RCC 7860 (cell line): ENCODE measurements around the gene TNXB.
"Not testable (repeated sequence)": the region's sequence is repeated elsewhere in the genome, so short reads cannot be mapped to it uniquely, and the experiment has no call there.

ENCODE experiments used
- DNase-seq: peaks from one replicate; pipeline ENCODE4 v3.0.0-alpha.2; 2015; ENCODE audit warnings: low spot score
- FAIRE-seq: peaks from 2 replicates; lab custom pipeline; 2012; peaks lifted over from hg19 to GRCh38; lab: Jason Lieb, UNC

Gene TNXB

DNA sequence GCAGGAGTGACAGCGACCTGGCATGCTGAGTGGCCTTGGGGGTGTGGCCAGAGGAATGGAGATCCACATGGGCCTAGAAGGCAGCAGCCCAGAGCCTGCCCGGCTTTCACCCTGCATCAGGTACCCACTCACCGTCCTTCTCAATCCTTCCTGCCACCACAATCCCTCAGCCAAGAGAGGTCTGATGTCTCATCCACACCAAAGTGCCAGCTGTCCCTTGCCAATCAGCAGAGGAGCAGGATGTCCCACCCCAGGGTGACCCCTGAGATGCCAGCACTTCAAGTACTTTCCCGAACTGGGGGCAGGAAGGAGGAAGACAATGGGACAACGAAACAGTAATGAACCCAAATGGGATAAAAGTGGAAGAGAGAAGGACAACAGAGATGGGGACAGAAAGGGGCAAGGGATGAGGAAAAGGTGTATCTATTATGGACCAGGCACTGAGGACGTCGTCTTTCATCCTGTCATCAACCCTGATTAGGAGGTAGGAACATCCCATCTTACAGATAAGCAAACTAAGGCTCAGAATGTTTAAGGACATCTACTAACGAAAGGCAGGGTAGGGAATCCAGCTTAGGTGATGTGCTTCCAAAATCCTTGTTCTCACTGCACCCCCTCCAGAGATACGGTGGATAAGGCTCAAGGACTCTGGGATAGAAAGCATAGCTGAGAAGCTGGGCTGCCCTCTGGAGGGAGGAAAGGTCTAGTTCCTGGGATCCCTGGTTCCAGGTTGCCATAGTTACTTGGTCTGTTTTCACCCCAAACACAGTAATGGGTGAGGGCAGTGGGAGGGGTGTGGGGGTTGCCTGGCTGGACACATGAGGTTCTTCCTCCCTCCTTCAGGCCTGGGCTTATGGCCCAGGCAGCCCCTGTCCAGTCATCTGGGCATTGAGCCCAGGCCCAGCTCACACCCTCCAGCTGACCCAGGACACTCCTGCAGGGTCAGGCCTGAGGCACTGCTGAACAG is 4.5 kb upstream of the TNXB start:
- FAIRE-seq, result no peak
- peak; percentile 34 for DNase-seq

DNA sequence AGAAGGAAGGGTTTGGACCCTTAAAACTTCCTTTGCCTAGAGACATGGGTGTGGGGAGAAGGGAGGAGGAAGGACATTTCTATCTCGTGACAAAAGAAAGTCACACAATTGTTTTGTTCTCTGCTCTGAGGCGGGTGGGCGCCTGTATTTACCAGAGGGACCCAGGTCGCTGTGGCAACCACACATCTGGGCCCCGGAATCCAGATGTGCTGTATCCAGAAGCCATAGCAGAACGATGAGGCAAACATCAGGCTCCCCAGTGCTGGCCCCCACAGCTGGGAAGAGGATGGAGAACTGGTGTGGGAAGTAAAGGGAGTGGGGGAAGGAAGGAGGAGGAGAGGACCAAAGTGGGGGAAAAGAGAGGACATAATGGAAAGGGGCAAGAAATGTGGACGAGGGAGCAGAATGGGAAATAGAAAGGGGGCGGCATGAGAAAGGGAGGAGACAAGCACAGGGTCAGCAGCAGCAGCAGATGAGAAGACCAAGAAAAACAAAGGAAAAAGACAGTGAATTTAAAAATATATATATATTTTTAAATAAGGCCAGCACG is 3.4 kb upstream of the TNXB start:
- no peak for DNase-seq
- no peak for FAIRE-seq

DNA sequence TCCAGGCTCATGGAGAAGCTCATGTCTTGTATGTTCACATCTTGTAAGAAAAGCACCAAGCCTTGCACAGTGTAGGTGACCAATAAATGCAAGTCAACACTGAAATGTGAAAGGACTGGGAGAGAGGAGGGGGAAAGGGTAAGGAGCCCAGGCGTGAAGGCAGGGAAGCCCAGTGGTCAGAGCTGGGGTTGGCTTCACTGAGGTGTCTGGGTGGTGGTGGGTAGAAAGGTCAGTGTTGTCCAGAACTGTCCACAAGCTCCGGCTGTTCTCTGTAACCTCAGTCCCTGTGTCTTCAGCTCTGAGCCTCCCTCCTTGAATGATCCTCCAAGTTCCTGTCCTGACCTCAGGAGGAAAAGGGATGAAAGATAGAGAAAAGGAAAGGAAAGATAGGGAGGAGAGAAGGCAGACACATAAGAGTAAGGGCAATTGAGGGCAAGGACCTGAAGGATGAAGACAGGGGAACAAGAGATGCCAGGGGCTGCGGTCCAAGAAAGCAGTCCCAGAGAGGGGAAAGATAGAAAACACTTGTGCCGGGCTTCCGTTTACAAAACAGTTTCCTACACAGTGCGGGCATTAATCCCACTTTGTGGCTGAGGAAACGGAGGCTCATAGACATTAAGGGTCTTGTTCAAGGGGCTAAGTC is 2.4 kb upstream of the TNXB start:
- no peak for DNase-seq
- no peak for FAIRE-seq

DNA sequence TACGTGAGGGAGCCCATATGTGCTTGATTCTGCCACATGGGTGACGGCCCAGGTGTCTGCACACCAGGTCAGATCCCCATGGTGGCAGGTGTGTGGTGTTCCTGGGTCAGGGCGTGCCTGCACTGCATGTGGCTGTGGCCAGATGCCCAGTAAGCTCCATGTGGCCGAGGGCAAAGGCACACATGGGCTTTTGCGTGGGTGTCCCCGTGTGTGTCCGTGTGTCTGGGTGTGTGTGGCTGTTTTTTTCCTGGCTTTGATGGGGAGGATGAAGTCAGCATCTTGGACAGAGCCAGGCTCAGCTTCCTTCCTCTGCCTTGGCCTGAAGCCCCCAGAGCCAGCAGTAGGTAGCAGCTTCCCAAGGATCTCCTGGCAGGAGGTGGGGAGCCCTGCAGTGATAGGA is 1.5 kb upstream of the TNXB start:
- FAIRE-seq (no peak), DNase-seq (no peak)

DNA sequence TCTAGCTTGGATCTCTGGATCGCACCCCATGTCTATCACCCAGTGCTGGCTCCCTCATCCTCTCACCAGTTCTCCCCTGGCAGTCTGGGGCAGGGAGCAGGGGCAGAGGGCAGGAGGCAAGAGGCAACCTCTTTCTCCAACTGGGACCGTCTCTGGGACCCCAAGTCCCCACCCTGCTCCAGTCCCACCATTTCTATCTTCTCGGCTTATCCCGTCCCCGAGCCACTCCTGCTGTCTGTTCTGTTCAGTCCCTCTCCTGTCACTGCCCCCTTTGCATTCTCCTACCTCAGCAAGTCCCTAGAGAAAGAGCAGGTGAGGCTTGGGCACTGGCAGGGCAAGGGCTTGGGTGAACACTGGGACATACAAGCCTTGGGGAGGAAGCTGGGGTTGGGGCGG is 625 bp upstream of the TNXB start:
- DNase-seq (no peak), FAIRE-seq (no peak)

DNA sequence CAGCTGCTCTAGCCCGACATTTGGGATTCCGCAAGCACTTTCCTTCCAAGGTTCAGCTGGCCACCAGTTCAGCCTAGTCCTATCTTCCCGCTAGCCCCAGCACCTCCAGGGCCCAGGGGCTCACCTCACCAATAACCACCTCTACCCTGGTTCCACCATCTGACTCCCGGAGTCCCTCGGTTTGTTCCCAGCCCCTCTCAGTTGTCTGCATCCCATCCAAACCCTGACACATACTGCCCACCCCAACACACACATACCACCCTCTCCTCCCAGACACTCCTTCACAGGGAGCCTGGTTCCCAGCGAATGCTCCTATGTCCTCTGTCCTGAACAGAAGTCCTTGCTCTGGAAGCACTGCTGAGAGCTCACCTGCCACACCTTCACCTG is 418 bp downstream of the TNXB start:
- FAIRE-seq (no peak), DNase-seq (no peak)

DNA sequence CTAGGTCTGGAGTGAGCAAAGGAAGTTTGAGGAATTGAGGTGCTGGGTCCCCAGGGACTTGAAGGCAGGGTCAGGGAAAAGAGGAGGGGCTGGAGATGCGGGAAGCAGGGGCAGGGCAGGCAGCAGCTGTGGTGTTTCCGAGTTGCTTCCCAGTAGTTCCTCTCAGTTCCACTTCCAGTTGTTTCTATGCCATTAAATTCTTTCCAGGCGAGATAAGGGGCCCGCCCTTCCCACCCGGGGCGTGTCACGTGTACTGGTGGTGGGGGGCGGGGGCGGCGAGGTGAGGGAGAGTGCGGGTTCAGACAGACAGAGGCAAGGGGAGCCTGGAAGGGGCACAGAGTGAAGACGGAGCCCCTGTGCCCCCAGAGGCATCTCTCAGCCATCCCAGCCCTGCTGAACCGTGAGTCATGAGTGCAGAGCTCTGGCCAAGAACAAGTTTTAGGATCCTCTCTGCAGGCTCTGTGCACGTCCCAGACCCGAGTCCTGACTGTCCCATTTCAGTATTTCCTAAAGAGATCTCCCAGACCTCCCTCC is 977 bp downstream of the TNXB start:
- DNase-seq (no peak), FAIRE-seq (no peak)

DNA sequence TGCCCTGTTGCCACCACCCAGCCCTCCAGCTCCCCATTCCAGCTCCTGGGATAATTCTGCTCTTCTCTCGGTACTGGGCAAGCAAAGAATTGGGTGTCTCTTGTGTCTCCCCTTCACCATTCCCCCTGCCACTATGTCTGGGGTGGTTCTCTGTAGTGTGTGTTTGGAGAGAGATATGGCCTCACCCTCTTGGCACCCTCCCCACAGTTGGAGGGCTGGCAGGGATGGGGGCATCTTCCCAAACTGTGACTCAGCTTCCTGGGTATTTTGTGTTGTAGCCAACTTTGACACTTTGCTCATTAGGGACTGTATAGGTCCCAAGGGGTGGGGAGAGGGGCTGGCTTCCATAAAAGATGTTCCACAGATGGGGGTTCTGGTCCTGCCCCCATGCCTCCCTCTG is 1.7 kb downstream of the TNXB start:
- FAIRE-seq (no peak), DNase-seq (no peak)

DNA sequence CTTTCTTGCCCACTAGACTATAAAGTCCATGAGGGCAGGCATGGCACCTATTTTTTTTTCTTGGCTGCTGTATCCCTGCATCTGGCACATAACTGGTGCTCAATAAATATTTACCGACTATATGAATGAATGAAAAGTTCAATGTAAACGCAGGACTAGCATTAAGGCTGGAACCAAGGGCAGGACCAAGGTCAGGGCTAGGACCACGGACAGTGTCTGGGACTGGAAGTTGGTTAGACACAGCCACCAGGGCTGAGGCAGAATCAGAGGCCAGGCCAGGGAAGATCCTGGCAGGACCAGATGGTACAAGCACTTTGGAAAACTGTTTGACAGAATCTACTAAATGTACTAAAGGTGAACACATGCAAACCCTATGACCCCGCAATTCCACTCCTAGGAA is 3.7 kb downstream of the TNXB start:
- FAIRE-seq, result no peak
- no peak for DNase-seq

DNA sequence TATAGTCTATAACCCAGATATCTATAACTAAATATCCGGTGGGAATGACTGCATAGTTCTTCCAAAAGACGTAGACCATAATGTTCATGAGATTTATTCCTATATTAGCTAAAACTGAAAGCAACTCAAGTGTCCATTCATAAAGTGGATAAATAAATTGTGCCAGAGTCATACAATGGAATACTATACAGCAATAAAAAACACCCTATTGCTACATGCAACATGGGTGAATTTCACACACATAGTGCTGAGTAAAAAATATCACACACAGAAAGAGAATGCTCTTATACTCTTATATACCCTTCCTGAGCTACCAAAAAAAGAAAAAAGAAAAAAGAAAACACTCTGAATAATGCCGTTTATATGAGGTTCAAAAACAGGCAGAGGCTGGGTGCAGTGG is 6.9 kb downstream of the TNXB start:
- no peak for DNase-seq
- FAIRE-seq, result no peak

DNA sequence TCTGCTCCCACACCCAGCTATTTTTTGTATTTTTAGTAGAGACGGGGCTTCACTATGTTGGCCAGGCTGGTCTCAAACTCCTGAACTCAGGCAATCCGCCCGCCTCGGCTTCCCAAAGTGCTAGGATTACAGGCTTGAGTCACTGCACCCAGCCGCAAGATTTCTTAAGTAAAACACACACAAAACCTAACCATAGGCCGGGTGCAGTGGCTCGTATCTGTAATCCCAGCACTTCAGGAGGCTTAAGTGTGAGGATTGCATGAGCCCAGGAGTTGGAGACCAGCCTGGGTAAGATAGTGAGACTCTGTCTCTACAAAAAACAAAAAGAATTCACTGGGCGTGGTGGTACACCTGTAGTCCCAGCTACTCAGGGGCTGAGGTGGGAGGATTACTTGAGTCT is 8.9 kb downstream of the TNXB start:
- FAIRE-seq, DNase-seq: not testable (repeated sequence)

DNA sequence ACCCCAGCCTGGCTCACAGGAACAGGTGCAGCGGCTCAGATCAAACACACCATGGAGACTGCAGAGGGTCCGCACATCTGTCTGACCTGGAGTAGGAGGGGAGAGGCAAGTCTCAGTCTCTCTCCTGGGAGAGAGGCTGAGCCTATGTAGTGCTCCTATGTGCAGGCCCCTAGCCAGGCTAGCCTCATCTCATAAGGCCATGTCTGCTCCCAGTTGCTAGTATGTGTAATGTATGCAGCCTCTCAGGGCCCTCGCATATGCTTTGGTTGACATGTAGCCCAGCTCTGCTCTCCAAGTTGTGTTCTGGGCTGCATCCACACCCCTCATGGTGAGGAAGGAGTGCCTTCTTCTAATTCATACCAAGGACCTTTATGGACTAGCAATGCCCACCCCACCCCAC is 11.8 kb downstream of the TNXB start:
- FAIRE-seq (no peak), DNase-seq (no peak)

DNA sequence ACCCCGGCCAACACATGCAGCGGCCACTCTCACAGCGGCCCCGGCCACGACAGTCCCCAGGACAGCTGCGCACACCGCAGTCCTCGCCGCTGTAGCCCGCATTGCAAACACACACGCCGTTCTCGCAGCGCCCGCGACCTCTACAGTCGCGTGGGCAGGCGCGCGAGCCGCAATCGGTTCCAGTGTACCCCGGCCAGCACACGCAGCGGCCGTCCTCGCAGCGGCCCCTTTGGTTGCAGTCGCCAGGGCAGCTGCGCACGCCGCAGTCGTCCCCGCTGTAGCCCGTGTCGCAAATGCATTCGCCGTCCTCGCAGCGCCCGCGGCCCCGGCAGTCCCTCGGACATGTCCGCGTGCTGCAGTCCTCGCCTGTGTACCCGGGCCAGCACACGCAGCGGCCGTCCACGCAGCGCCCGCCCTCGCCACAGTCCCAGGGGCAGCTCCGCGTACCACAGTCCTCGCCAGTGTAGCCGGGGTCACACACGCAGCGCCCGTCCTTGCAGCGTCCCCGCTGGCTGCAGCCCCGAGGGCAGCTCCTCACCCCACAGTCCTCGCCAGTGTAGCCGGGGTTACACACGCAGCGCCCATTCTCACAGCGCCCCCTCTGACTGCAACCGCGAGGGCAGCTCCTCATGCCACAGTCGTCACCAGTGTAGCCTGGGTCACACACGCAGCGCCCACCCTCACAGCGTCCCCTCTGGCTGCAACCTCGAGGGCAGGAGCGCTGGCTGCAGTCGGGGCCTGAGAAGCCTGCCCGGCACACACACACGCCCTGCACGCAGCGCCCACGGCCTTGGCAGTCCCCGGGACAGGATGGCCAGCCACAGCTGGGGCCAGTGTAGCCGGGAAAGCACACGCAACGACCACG is 12.5 kb downstream of the TNXB start:
- FAIRE-seq, result no peak
- no peak for DNase-seq

DNA sequence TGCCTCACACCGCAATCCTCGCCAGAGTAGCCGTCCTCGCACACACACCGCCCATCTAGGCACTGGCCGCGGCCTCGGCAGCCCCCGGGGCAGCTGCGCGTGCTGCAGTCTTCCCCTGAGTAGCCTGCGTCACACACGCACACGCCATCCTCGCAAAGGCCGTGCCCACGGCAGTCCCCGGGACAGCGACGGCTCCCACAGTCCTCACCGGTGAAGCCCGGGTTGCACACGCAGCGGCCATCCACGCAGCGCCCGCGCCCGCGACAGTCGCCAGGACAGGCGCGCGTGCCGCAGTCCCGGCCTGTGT is 13.1 kb downstream of the TNXB start:
- DNase-seq (no peak), FAIRE-seq (no peak)

DNA sequence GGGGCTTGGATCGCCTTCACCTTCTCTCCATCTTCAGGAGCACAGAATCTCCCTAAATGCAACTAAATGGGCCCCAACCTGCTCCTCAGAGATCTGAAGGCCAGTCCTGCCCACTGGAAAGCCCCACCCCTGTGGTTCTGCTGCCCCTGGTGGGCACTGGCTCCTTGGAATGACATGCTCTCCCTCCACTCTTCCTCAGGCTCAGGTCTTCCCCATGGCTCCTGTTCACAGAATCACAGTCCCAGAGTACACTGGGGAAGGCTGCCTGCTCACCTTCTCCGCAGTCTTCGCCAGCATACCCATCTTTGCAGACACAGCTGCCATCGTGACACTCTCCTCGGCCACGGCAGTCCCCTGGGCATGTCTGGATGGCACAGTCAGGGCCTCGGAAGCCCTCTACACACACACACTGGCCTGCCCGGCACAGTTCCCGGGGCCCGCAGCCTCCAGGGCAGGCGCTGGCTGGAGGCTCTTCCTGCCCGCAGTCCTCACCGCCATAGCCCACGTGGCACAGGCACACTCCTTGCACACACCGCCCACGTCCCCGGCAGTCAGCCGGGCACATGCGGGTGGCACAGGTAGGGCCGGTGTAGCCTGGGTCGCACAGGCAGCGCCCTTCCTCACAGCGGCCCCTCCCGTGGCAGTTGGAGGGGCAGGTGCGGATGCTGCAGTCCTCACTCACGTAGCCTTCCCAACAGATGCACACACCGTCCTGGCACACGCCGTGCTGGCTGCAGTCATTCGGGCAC is 13.6 kb downstream of the TNXB start:
- DNase-seq, result no peak
- no peak for FAIRE-seq

DNA sequence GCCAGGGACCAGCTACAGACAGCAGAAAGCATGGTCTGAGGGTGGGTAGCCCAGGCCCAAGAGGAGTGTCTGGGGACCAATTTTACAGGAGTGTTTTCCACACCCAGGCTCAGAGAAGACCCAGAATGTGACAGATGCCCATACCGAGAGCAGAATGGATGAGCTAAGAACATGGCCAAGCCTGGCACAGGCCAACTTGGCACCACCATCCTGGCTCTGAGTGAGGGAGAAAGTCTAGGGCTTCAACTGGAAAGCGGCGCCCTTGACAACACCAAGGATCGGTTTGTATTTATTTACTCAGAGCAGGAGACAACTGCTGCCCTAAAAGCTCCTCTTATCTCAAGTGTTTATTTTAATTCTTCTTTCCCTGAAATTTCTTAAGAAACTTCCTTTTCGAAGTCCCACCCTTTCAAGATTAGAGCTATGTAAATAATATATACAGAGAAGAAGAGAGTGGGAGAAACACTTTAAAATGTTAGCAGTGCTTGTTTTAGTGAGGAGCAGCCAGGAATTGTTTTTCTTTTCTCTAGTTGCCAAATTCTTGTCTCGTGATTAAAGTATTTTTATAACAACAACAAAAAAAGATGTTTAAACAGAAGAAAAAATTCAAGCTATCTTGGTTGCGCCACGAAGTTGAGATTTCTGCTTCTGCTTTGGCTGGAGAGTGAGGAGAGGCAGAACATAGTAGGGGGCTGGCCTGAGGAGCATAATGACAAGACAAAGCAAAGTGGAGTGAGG is 16.2 kb downstream of the TNXB start:
- FAIRE-seq, result no peak

DNA sequence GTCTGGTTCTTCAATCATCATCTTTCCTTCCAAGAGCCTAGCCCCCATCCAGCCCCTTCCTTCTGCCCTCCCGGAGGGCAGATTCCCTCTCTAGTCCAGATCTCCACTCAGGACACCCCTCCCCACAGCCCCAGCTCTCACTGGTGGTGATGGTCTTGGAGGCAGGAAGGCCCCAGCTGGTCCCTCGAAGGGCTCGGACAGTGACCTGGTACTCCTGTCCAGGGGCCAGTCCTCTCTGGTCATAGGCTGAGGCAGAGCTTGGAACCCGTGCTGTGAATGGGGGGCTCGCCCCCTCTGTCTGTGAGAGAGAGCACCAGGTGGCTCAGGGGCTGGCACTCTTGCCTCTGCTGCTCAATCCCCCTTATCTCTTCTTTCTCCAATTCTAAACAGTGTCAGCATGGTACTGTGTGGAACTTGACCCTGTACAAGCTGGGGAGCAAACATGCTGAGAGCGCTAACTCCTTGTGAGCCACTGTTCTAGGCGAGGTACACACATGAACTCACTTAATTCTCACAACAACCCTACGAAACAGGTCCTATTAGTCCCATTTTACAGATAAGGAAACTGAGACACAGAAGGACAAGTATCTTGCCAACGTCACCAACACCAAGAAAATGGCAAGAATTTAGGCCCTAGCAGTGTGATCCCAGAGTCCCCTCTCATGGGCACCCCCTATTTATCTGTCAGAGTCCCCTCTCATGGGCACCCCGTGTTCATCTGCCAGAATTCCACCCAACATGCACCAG is 19.9 kb downstream of the TNXB start:
- FAIRE-seq, result no peak
- no peak for DNase-seq

More for the DNA sequence above, 16.2 kb downstream of the TNXB start:
- no peak for DNase-seq

DNA sequence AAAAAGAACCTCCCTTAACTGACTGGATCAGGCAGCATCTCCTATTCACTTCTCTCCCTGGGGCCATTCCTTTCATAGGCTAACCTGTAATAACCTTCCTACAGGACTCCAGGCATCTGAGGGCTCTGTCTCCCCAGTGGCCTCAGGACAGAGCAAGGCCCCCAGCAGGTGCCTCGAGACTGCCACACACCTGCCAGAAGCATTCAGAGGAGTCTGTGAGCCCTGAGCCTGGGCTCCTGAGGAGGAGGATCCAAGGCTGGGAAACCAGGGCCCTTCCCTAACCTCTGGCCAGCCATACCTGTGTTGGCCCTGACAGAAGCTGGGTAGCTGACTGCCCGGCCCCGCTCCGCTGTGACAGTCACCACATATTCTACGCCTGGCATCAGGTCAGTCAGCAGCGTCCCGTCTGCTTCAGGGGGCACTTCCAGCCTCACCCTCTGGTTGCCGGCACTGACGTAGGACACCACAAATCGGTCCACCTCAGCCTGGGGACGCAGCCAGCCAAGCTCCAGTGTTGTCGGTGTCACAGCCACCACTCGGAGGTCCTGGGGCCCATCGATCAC is 20.6 kb downstream of the TNXB start:
- DNase-seq, result no peak
- no peak for FAIRE-seq
